GM18499 (cell line): ENCODE measurements around the gene NLRP4.

Experiments used
- ATAC-seq: cut with Tn5 transposase; IDR thresholded peaks from one replicate; pipeline ENCODE4 v1.9.1; 2021; ENCODE audit warnings: moderate number of reproducible peaks; ENCODE audit not compliant: insufficient read depth, unreplicated experiment

NLRP4 gene, protein sequence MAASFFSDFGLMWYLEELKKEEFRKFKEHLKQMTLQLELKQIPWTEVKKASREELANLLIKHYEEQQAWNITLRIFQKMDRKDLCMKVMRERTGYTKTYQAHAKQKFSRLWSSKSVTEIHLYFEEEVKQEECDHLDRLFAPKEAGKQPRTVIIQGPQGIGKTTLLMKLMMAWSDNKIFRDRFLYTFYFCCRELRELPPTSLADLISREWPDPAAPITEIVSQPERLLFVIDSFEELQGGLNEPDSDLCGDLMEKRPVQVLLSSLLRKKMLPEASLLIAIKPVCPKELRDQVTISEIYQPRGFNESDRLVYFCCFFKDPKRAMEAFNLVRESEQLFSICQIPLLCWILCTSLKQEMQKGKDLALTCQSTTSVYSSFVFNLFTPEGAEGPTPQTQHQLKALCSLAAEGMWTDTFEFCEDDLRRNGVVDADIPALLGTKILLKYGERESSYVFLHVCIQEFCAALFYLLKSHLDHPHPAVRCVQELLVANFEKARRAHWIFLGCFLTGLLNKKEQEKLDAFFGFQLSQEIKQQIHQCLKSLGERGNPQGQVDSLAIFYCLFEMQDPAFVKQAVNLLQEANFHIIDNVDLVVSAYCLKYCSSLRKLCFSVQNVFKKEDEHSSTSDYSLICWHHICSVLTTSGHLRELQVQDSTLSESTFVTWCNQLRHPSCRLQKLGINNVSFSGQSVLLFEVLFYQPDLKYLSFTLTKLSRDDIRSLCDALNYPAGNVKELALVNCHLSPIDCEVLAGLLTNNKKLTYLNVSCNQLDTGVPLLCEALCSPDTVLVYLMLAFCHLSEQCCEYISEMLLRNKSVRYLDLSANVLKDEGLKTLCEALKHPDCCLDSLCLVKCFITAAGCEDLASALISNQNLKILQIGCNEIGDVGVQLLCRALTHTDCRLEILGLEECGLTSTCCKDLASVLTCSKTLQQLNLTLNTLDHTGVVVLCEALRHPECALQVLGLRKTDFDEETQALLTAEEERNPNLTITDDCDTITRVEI

DNA sequence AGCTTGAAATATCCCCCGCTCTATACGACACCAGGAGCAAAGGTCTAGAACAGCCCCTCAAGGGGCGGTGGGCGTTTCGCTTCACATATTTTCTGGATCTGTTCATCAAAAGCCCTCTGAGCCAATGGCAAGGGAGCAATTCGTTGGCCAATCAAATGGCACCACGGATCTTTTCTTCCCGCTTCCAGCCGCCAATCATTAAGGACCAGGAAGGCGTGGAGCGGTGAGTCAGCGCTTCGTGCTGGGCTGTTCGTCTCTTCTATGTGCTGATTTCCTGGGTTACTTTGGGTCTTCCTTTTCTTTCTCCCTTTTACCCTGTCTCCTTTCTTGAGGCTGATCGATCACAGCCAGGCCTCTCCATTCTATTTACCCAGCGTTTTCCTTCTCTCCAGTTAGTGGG lies at the start of gene NLRP4:
TSS of gene NLRP4 (plus strand) at position 201 of the 400 bp plus-strand sequence. CDS start 15,541 bp downstream, outside the sequence.
- ATAC-seq = no peak

GRCh38 chr19:55795021-55795420 lies 41.3 kb upstream of the NLRP4 start:
- no peak for ATAC-seq

GRCh38 chr19:55801416-55801815 lies 34.9 kb upstream of the NLRP4 start:
- ATAC-seq = no peak

DNA sequence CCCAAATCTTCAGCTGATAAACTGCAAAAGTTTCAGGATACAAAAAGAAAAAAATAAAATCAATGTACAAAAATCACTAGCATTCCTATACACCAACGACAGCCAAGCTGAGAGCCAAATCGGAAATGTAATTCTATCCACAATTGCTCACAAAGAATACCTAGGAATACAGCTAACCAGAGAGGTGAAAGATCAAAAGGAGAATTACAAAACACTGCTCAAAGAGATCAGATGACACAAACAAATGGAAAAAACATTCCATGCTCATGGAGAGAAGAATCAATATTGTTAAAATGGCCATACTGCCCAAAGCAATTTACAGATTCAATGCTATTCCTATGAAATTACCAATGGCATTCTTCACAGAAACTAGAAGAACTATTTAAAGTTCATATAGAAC lies 34.1 kb upstream of the NLRP4 start:
- no peak for ATAC-seq

DNA sequence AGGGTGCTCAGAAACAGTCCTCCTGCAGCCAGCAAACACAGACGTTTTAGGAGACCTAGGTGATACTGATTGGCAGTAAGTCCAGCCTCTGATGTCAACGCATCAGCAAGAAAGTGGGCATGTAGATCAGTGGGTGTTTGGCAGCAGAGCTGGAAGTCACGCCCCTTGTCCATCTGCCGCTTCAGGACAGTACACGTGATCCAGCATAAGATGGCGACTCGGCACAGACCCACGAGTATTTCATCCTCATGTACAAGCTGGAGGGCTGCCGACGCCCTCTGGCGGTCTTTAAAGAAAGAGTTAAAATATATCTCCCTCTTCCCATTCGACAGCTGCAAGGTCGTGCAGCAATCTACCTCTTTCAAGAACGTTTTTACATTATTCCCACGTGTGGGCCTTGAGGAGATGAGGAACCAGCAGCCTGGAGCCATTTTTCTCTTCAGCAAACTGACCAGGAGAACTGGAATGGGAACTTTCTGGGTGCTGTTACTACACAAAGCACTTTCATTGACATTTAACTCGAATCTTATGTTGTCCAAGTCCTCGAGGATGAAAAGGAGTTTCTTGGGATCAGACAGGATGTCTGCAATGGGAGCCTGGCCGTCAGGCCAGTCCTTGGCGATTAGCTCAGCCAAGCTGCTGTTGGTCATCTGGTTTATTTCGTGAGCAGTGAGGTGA lies 26.8 kb upstream of the NLRP4 start:
- no peak for ATAC-seq

- no peak for ATAC-seq
Observed at GRCh38 chr19:55811340-55811739, 25.0 kb upstream of the NLRP4 start.

- no peak for ATAC-seq
Observed at GRCh38 chr19:55812449-55812848, 23.9 kb upstream of the NLRP4 start.

GRCh38 chr19:55813906-55814305 lies 22.4 kb upstream of the NLRP4 start:
- no peak for ATAC-seq

GRCh38 chr19:55820037-55820436 lies 16.3 kb upstream of the NLRP4 start:
- ATAC-seq = no peak

DNA sequence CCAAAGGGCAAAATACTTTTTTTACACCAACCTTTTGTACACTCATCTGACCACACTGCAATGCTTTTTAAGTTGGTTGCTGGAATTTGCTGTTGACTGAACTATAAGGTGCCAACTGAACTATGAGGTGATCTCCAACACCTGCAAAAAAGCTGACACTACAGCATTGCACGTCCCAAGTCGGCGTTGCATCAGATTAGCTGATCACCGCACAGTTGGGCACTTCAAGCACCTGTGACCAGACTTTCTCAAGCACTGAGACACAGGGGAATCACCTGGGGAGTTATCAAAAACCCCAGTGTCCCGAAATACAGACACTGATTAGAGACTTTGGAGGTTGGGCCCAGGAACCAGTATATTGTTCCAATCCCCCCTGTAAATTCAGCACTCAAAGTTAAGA lies 5.7 kb upstream of the NLRP4 start:
- no peak for ATAC-seq

DNA sequence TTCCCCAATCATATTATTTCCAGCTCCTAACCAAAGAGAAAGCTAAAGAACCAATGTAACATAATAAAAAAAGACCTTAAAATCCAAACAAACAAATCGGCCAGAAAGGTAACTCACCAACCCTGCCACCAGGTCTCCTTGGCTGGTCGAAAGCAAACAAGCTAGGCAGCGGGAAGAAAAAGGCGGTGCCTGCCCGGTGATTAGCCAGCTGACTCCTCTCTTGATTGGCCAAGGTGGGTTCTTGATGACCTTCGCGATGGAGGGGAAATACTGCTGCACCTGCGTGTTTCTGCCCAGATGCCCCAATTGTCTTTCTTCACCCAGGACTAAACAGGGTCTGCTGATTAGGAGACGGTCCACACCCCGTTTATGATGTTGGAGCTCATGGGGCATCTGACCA lies 4.5 kb upstream of the NLRP4 start, which contains the start of gene NLRP11:
TSS of gene NLRP11 (minus strand) at position 154 of the 400 bp plus-strand sequence. CDS start 13,825 bp downstream, outside the sequence.
- no peak for ATAC-seq

GRCh38 chr19:55832676-55833075 lies 3.7 kb upstream of the NLRP4 start:
- no peak for ATAC-seq

DNA sequence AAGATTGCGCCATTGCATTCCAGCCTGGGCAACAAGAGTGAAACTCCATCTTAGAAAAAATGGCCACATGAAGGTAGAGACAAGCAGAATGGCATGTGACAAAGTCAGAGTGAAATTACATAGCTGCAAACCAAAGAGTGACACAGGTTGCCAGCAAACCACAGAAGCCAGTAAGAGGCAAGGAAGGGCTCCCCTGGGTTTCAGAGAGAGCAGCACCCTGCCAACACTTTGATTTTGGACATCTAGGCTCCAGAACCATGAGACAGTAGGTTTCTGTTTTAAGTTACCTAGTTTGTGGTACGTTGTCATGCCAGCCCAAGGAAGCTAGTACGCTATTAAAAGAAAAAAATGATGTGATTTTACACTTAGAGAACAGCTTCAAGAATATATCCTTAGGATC lies 1.9 kb downstream of the NLRP4 start:
- no peak for ATAC-seq

- no peak for ATAC-seq
Observed at GRCh38 chr19:55838906-55839305, 2.6 kb downstream of the NLRP4 start.

GRCh38 chr19:55855160-55855559 lies 18.8 kb downstream of the NLRP4 start:
- ATAC-seq = no peak

- ATAC-seq = no peak
Observed at GRCh38 chr19:55857149-55857548, 20.8 kb downstream of the NLRP4 start.

DNA sequence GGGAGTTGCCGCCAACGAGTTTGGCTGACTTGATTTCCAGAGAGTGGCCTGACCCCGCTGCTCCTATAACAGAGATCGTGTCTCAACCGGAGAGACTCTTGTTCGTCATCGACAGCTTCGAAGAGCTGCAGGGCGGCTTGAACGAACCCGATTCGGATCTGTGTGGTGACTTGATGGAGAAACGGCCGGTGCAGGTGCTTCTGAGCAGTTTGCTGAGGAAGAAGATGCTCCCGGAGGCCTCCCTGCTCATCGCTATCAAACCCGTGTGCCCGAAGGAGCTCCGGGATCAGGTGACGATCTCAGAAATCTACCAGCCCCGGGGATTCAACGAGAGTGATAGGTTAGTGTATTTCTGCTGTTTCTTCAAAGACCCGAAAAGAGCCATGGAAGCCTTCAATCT lies 21.6 kb downstream of the NLRP4 start:
- ATAC-seq = no peak

GRCh38 chr19:55858401-55858800 lies 22.1 kb downstream of the NLRP4 start:
- no peak for ATAC-seq

GRCh38 chr19:55858969-55859368 lies 22.6 kb downstream of the NLRP4 start:
- no peak for ATAC-seq

- ATAC-seq = no peak
Observed at GRCh38 chr19:55866521-55866920, 30.2 kb downstream of the NLRP4 start.
